ENCODE measurements around the gene ZNF844. TPM values are rescaled to one million over a fixed set of nuclear protein-coding genes. Genes with fewer than 3 reads are reported as not detected.

The ZNF844 gene
- total and polyA plus RNA-seq, 8 donors = 2.1 to 12.4 (median 4.9) TPM

GRCh38 chr19:12111176-12111575, 46.6 kb downstream of the ZNF844 start:
- TF ChIP-seq CTCF (IDR thresholded peaks at IDR 0.05) = no peak
- WGBS, 2 donors = 45 to 46% methylated on average over 2 of the region's 2 CpGs
- H3K9me3 ChIP-seq = no peaks in the 10 kb centered on the region
- H3K4me3 ChIP-seq = no peak overlapping the region
- H3K4me1 ChIP-seq = no peaks in the 10 kb centered on the region
- no peak for ATAC-seq
- no peak for FAIRE-seq
- no peak for DNase-seq
- H3K27ac ChIP-seq = no peak overlapping the region
- H3K27me3 ChIP-seq = no peaks in the 10 kb centered on the region
- intact Hi-C loops (cut with DNase I) = no loop called here
- H3K36me3 ChIP-seq = peaks cover 0 to 5% (median 0%) of the 10 kb centered on the region in 3 donors

GRCh38 chr19:12111943-12112637, 47.6 kb downstream of the ZNF844 start:
- FAIRE-seq (no peak), ATAC-seq (no peak), DNase-seq (no peak)
- no peaks in the 10 kb centered on the region for H3K27me3 ChIP-seq
- WGBS, 2 donors = 95 to 96% methylated on average over 8 of the region's 8 CpGs
- no peaks in the 10 kb centered on the region for H3K4me1 ChIP-seq
- intact Hi-C loops (cut with DNase I) = no loop called here
- no peak for TF ChIP-seq CTCF (IDR thresholded peaks at IDR 0.05)
- no peak overlapping the region for H3K4me3 ChIP-seq
- no peaks in the 10 kb centered on the region for H3K9me3 ChIP-seq
- H3K36me3 ChIP-seq = peaks cover 0 to 5% (median 0%) of the 10 kb centered on the region in 3 donors
- no peak overlapping the region for H3K27ac ChIP-seq

GRCh38 chr19:12112701-12113100, 48.2 kb downstream of the ZNF844 start:
- intact Hi-C loops (cut with DNase I) = no loop called here
- Histone ChIP-seq H3K9me3 (no peaks in the 10 kb centered on the region), H3K36me3 (peaks cover 0 to 5% (median 0%) of the 10 kb centered on the region in 3 donors), H3K27me3 (no peaks in the 10 kb centered on the region), H3K4me1 (no peaks in the 10 kb centered on the region), H3K27ac (no peak overlapping the region), H3K4me3 (no peak overlapping the region)
- DNase-seq (no peak), FAIRE-seq (no peak), ATAC-seq (no peak)
- no peak for TF ChIP-seq CTCF (IDR thresholded peaks at IDR 0.05)
- 92 to 95% methylated on average over 8 of the region's 8 CpGs for WGBS, 2 donors

GRCh38 chr19:12113121-12113520, 48.6 kb downstream of the ZNF844 start:
- TF ChIP-seq CTCF (IDR thresholded peaks at IDR 0.05) = no peak
- Histone ChIP-seq H3K27me3 (no peaks in the 10 kb centered on the region), H3K36me3 (peaks cover 0 to 5% (median 0%) of the 10 kb centered on the region in 3 donors), H3K9me3 (no peaks in the 10 kb centered on the region), H3K4me1 (no peaks in the 10 kb centered on the region), H3K27ac (no peak overlapping the region), H3K4me3 (no peak overlapping the region)
- WGBS, 2 donors = 73 to 79% methylated on average over 5 of the region's 5 CpGs
- ATAC-seq (no peak), DNase-seq (no peak), FAIRE-seq (no peak)
- intact Hi-C loops (cut with DNase I) = no loop called here

GRCh38 chr19:12117201-12117970, 52.9 kb downstream of the ZNF844 start:
- H3K4me1 ChIP-seq = no peaks in the 10 kb centered on the region
- ATAC-seq = no peak
- no peaks in the 10 kb centered on the region for H3K36me3 ChIP-seq
- H3K4me3 ChIP-seq = no peak overlapping the region
- 52 to 73% methylated on average over 33 of the region's 33 CpGs for WGBS, 2 donors
- intact Hi-C loops (cut with DNase I) = no loop called here
- H3K27me3 ChIP-seq = no peaks in the 10 kb centered on the region
- H3K9me3 ChIP-seq = no peaks in the 10 kb centered on the region
- no peak for FAIRE-seq
- DNase-seq = no peak
- TF ChIP-seq CTCF (IDR thresholded peaks at IDR 0.05) = no peak
- H3K27ac ChIP-seq = no peak overlapping the region

Data from pancreas (tissue), 10 donors.